Ishikawa (cell line): ENCODE measurements around the gene BLM.

Experiments used
- CEBPB ChIP-seq: IDR thresholded peaks from 2 replicates; pipeline ENCODE4 v1.6.1; 2012
- CREB1 ChIP-seq: IDR thresholded peaks from 2 replicates; pipeline ENCODE4 v1.6.1; 2012; ENCODE audit warnings: low read depth
- EGR1 ChIP-seq: IDR thresholded peaks from 2 replicates; pipeline ENCODE4 v1.6.1; 2012
- EP300 ChIP-seq: IDR thresholded peaks from 2 replicates; pipeline ENCODE4 v1.6.1; 2012; ENCODE audit warnings: borderline replicate concordance
- NFIC ChIP-seq: IDR thresholded peaks from 2 replicates; pipeline ENCODE4 v1.6.1; 2012
- RAD21 ChIP-seq: IDR thresholded peaks from 2 replicates; pipeline ENCODE4 v1.6.1; 2012; ENCODE audit warnings: low read depth
- TAF1 ChIP-seq: IDR thresholded peaks from 2 replicates; pipeline ENCODE4 v1.6.1; 2012; ENCODE audit warnings: low read depth, mild to moderate bottlenecking
- TCF12 ChIP-seq: IDR thresholded peaks from 2 replicates; pipeline ENCODE4 v1.6.1; 2012; ENCODE audit warnings: low read depth
- YY1 ChIP-seq: IDR thresholded peaks from 2 replicates; pipeline ENCODE4 v1.6.1; 2012; ENCODE audit warnings: low read depth
- TF ChIP-seq, protein P1 (sequence below): IDR thresholded peaks from 2 replicates; pipeline ENCODE4 v1.6.1; 2012
- TF ChIP-seq, protein P2 (sequence below): IDR thresholded peaks from 2 replicates; pipeline ENCODE4 v1.6.1; 2012; ENCODE audit warnings: low read depth, mild to moderate bottlenecking

DNA sequence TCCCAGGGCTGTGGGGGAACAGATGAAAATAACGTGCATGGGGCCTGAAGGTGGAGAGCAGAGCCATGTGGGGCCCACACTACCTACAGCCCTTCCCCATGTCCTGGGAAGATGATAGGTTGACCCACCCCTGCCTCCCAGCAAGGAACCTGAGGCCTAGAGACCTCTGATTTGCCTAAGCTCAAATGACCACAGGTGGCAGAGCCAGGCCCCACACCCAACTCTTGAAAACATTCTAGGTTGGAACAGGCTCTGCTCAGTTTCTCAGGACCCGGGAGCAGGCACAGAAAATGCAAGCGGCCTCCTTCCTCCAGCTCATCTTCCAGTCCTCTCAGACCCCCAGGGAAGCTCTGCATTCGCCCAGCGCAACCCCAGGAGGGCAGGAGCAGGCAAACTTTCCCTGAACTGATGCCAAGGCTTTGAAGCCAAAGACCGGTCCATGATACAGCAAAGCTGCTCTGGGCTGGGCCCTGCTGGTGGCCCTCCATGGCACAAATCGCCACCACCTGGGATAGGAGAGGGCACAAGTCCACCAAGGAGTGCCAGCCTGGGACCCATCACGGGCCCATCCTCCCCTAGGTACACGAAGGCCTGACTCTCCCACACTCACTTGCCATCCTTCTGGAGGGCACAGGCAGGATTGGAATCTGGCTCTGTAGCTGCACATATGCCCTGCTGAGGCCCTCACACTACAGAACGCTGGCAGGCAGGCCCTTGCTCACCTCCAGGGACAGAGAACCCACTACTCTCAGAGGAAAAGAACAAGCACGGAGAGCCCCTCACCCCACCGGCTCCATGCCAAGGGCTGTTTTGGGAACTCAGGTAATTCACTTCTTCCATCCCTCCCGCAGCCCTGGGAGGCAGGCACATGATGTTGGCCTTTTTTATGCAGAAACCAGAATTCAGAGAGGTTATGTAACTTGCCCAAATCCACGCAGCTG, 100.2 kb downstream of the BLM start:
- TF ChIP-seq, protein P1, sequence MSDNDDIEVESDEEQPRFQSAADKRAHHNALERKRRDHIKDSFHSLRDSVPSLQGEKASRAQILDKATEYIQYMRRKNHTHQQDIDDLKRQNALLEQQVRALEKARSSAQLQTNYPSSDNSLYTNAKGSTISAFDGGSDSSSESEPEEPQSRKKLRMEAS = no peak
- TF ChIP-seq, protein P2, sequence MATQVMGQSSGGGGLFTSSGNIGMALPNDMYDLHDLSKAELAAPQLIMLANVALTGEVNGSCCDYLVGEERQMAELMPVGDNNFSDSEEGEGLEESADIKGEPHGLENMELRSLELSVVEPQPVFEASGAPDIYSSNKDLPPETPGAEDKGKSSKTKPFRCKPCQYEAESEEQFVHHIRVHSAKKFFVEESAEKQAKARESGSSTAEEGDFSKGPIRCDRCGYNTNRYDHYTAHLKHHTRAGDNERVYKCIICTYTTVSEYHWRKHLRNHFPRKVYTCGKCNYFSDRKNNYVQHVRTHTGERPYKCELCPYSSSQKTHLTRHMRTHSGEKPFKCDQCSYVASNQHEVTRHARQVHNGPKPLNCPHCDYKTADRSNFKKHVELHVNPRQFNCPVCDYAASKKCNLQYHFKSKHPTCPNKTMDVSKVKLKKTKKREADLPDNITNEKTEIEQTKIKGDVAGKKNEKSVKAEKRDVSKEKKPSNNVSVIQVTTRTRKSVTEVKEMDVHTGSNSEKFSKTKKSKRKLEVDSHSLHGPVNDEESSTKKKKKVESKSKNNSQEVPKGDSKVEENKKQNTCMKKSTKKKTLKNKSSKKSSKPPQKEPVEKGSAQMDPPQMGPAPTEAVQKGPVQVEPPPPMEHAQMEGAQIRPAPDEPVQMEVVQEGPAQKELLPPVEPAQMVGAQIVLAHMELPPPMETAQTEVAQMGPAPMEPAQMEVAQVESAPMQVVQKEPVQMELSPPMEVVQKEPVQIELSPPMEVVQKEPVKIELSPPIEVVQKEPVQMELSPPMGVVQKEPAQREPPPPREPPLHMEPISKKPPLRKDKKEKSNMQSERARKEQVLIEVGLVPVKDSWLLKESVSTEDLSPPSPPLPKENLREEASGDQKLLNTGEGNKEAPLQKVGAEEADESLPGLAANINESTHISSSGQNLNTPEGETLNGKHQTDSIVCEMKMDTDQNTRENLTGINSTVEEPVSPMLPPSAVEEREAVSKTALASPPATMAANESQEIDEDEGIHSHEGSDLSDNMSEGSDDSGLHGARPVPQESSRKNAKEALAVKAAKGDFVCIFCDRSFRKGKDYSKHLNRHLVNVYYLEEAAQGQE = no peak
- TF ChIP-seq RAD21 = no peak
- TF ChIP-seq TAF1 = no peak
- TF ChIP-seq YY1 = no peak
- TF ChIP-seq EP300 = no peak
- TF ChIP-seq NFIC = no peak
- TF ChIP-seq CREB1 = no peak
- no peak for TF ChIP-seq TCF12
- TF ChIP-seq CEBPB = no peak
- no peak for TF ChIP-seq EGR1
